SK-N-MC (cell line): ENCODE data around the gene RTN4.

Experiments
- EZH2 ChIP-seq: fragments of 200-600 bp; sonication (generic); IDR thresholded peaks from one replicate; pipeline ENCODE4 v1.6.1; 2017; ENCODE audit warnings: antibody characterized with exemption
- FOXP2 ChIP-seq: optimal IDR thresholded peaks from 2 replicates; pipeline ENCODE3; 2011; ENCODE audit warnings: mild to moderate bottlenecking, moderate library complexity; ENCODE audit not compliant: insufficient read depth; ENCODE audit errors: extremely low read length, control extremely low read depth
- POLR2AphosphoS5 ChIP-seq: IDR thresholded peaks from 2 replicates; pipeline ENCODE4 v1.6.1; 2012; ENCODE audit warnings: mild to moderate bottlenecking, low read depth, low read length, borderline replicate concordance

GRCh38 chr2:55078956-55079355 lies 28.7 kb upstream of the RTN4 start:
- TF ChIP-seq POLR2AphosphoS5 (no peak), EZH2 (no peak), FOXP2 (no peak)
